Thoracic aorta (tissue), 2 donors: ENCODE results near the gene CERK. TPM values are rescaled to one million over a fixed set of nuclear protein-coding genes. Genes with fewer than 3 reads are reported as not detected.

Source experiments
- ATAC-seq: fragments of 150-250 bp; one replicate; pipeline ENCODE4 v1.8.0; 2017; ENCODE audit warnings: low read depth; ENCODE audit not compliant: insufficient number of reproducible peaks, low FRiP score
- DNase-seq: peaks from one replicate; pipeline ENCODE4 v3.0.0-alpha.2; 2020; ENCODE audit warnings: low spot score
- H3K27ac ChIP-seq, 2 donors: fragments of 200-600 bp; sonication (generic); 1 replicate in 1 of 2; 2 replicates in 1 of 2; pipeline ENCODE4 v1.5.1; 2016; ENCODE audit warnings: mild to moderate bottlenecking in 2 of 2, moderate library complexity in 2 of 2
- H3K27me3 ChIP-seq: fragments of 200-600 bp; sonication (generic); replicated peaks from 2 replicates; pipeline ENCODE4 v1.6.0; 2016; ENCODE audit warnings: mild to moderate bottlenecking; ENCODE audit not compliant: insufficient read depth
- H3K36me3 ChIP-seq: fragments of 200-600 bp; sonication (generic); one replicate; pipeline ENCODE4 v1.5.1; 2016
- H3K4me1 ChIP-seq, 2 donors: fragments of 200-600 bp; sonication (generic); 1 replicate in 1 of 2; 2 replicates in 1 of 2; pipeline versions ENCODE4 v1.5.1 to v1.6.0; 2016; ENCODE audit warnings: low read depth in 2 of 2, mild to moderate bottlenecking in 1 of 2; ENCODE audit not compliant: control insufficient read depth in 1 of 2
- H3K4me3 ChIP-seq: fragments of 200-600 bp; sonication (generic); 2 replicates; pipeline ENCODE4 v1.5.1; 2016; ENCODE audit warnings: mild to moderate bottlenecking
- H3K9me3 ChIP-seq: fragments of 200-600 bp; sonication (generic); 2 replicates; pipeline ENCODE4 v1.5.1; 2016
- total RNA-seq, 2 donors: library from RNA; depleted of rRNA; stranded (reverse); fragments of >200 nt; gene quantifications; one replicate each; pipeline versions ENCODE4 v1.1.0 to v1.2.3, GENCODE V29; 2016
- TF ChIP-seq, protein P1 (sequence below): fragments of 200-600 bp; sonication (generic); IDR thresholded peaks from one replicate; pipeline ENCODE4 v1.5.1; 2019; ENCODE audit warnings: antibody characterized with exemption

Gene CERK
- total RNA-seq, 2 donors from 2014 or later = 65.5 to 72.8 TPM

GRCh38 chr22:46714550-46714949 is 23.5 kb downstream of the CERK start:
- no peak for DNase-seq
- Histone ChIP-seq H3K27ac (peak overlapping the region; percentile 23 to 53), H3K9me3 (no peaks in the 10 kb centered on the region), H3K4me1 (peaks cover 11 to 17% of the 10 kb centered on the region in 2 donors), H3K36me3 (peaks cover 40% of the 10 kb centered on the region), H3K4me3 (no peak overlapping the region), H3K27me3 (no peaks in the 10 kb centered on the region)
- no peak for ATAC-seq
- TF ChIP-seq, protein P1, sequence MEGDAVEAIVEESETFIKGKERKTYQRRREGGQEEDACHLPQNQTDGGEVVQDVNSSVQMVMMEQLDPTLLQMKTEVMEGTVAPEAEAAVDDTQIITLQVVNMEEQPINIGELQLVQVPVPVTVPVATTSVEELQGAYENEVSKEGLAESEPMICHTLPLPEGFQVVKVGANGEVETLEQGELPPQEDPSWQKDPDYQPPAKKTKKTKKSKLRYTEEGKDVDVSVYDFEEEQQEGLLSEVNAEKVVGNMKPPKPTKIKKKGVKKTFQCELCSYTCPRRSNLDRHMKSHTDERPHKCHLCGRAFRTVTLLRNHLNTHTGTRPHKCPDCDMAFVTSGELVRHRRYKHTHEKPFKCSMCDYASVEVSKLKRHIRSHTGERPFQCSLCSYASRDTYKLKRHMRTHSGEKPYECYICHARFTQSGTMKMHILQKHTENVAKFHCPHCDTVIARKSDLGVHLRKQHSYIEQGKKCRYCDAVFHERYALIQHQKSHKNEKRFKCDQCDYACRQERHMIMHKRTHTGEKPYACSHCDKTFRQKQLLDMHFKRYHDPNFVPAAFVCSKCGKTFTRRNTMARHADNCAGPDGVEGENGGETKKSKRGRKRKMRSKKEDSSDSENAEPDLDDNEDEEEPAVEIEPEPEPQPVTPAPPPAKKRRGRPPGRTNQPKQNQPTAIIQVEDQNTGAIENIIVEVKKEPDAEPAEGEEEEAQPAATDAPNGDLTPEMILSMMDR = no peak

DNA sequence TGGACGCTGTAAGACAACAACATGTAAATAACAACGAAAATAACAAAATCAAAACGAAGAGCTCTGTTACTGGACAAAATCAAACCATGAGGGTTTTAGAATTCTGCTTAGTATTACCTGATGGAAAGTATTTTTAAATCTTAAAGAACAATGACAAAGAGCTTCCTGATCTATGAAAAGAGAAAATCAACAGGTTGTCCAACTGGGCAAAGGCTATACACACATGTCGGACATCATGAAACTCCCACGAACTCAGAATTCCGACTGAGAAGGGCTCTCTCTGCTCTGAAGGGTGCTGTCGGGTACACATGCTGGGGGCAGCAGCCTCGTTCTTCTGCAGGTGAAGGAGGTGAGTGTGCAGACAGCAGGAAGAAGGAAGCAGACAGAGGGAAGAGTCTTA is 25.8 kb downstream of the CERK start:
- DNase-seq (no peak), ATAC-seq (no peak)
- Histone ChIP-seq H3K4me3 (no peak overlapping the region), H3K36me3 (peaks cover 44% of the 10 kb centered on the region), H3K27me3 (no peaks in the 10 kb centered on the region), H3K27ac (no peak overlapping the region), H3K4me1 (peaks cover 11 to 17% of the 10 kb centered on the region in 2 donors), H3K9me3 (no peaks in the 10 kb centered on the region)
- TF ChIP-seq, protein P1 = no peak

GRCh38 chr22:46710806-46711205 is 27.2 kb downstream of the CERK start:
- Histone ChIP-seq H3K27ac (no peak overlapping the region), H3K36me3 (peaks cover 56% of the 10 kb centered on the region), H3K27me3 (no peaks in the 10 kb centered on the region), H3K4me3 (no peak overlapping the region), H3K9me3 (no peaks in the 10 kb centered on the region), H3K4me1 (peaks cover 11 to 17% of the 10 kb centered on the region in 2 donors)
- DNase-seq = no peak
- TF ChIP-seq, protein P1 = no peak
- no peak for ATAC-seq

DNA sequence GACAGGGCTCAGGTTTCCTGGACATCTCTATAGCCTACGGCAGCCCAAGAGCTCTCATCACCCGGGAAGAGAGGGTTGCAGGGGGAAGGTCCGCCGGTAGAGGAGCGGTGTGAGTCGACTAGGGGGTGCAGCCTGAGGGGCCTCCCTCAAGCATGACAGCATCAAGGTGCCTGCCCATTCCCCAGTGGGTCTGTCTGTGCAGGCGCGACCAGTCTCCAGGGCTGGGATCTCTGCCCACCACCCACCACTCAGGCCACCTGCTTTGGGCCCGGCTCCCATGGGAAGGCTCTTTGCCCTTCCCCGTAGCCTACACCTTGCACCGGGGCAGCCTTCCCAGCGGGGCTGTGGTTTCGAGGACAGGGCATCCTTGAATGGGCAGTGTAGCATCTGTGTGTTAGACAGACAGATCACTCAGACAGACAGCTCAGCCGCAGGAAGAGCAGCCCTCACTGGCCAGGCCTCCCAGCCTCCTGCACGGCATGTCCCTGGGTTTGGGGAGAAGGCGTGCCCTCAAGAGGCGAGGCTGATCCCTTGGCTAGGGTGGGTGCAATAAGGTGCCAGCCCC is 29.2 kb downstream of the CERK start:
- H3K27me3 ChIP-seq = no peaks in the 10 kb centered on the region
- no peak for DNase-seq
- peaks cover under 1 to 5% of the 10 kb centered on the region in 2 donors for H3K4me1 ChIP-seq
- no peak for ATAC-seq
- H3K9me3 ChIP-seq = no peaks in the 10 kb centered on the region
- no peak overlapping the region for H3K4me3 ChIP-seq
- H3K27ac ChIP-seq = no peak overlapping the region
- H3K36me3 ChIP-seq = peaks cover 61% of the 10 kb centered on the region
- TF ChIP-seq, protein P1 = no peak

DNA sequence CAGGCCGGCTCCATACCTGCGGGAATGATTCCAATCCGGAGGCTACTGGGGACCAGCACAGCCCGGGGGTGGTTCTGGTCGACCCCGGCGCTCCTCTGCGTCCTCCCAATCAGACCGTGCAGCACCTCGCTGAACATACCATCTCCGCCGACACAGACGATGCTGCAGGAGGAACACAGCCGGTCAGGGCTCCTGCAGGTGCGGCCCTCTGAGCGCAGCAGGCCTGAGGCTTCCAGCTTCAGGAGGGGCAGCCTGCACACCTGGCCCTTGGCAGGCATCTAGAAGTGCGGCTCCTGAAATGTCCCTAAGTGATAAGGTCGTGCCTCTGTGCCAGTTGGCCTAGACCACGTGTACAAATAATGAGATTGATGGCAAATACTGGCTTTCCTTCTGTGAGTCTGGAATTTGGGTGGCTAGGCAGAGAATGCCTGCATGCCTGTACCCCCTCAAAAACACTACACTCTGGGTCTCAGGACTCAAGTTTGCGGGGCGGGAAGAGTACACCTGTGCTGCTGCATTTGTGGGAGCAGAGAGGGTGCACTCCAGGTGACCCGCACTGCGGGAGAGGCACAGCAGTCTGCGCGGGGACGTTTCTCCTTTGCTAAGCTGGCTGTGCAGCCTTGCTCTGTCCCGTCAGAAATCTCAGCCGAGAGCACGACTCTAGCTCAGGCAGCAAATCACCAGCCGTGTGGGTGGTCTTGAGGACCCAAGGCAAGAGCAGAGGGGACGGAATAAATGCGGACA is 30.1 kb downstream of the CERK start:
- no peak overlapping the region for H3K27ac ChIP-seq
- H3K27me3 ChIP-seq = no peaks in the 10 kb centered on the region
- peaks cover 62% of the 10 kb centered on the region for H3K36me3 ChIP-seq
- no peaks in the 10 kb centered on the region for H3K4me1 ChIP-seq
- H3K4me3 ChIP-seq = no peak overlapping the region
- DNase-seq (no peak), ATAC-seq (no peak)
- H3K9me3 ChIP-seq = no peaks in the 10 kb centered on the region
- TF ChIP-seq, protein P1 = no peak
